HepG2 (cell line): ENCODE measurements around the gene NOS1.

Experiments
- FOXM1 ChIP-seq: sonication (generic); formaldehyde crosslinking; IDR thresholded peaks from 2 replicates; pipeline ENCODE4 v1.5.0; 2020; ENCODE audit warnings: missing genetic modification reagents
- TF ChIP-seq, protein P1 (sequence below): sonication (generic); formaldehyde crosslinking; IDR thresholded peaks from 2 replicates; pipeline ENCODE4 v1.5.0; 2020; ENCODE audit warnings: mild to moderate bottlenecking, missing genetic modification reagents, moderate library complexity

DNA sequence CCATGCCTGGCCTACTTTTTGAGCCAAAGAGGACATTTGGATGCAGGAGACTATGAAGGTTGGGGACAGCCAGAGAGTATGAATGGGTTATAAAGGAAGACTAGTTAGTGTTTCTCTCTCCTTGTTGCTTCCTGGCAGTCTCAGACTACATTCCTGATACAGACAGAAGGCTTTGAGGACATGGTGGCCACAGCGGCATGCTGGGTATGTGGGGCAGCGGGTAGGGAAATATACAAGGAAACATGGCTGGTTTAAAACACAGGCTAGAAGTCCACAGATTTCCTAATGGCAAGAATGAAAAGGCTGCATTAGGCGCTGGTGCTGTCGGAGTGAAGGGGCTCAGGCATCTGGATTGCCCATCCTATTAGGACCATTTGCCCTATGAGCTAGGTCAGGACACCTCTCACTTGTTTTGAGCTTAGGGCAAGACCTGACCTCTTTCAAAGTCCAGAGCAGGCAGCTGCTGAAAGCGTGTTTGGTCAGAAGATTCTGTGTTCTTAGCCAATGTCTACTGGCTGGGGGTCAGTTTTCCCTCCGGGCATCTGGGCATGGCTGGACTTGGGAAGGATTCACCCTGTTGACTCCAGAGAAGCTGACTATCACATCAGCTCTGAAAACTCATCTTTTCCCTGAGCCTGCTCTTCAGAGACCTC, 151.0 kb downstream of the NOS1 start:
- TF ChIP-seq FOXM1 (CRISPR knock-in tag) = no peak
- TF ChIP-seq, protein P1, sequence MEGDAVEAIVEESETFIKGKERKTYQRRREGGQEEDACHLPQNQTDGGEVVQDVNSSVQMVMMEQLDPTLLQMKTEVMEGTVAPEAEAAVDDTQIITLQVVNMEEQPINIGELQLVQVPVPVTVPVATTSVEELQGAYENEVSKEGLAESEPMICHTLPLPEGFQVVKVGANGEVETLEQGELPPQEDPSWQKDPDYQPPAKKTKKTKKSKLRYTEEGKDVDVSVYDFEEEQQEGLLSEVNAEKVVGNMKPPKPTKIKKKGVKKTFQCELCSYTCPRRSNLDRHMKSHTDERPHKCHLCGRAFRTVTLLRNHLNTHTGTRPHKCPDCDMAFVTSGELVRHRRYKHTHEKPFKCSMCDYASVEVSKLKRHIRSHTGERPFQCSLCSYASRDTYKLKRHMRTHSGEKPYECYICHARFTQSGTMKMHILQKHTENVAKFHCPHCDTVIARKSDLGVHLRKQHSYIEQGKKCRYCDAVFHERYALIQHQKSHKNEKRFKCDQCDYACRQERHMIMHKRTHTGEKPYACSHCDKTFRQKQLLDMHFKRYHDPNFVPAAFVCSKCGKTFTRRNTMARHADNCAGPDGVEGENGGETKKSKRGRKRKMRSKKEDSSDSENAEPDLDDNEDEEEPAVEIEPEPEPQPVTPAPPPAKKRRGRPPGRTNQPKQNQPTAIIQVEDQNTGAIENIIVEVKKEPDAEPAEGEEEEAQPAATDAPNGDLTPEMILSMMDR (CRISPR knock-in tag) = no peak
